Natural killer cell (primary cell): ENCODE measurements around the gene ARPP21. TPM values are rescaled to one million over a fixed set of nuclear protein-coding genes. Genes with fewer than 3 reads are reported as not detected.

Source experiments
- ATAC-seq, 3 donors: fragments of 150-1000 bp in 2 of 3; fragments of 200-7000 bp in 1 of 3; cut with Tn5 transposase; 1 replicate in 1 of 3; 2 replicates in 2 of 3; pipeline ENCODE4 v1.10.0; 2021; ENCODE audit warnings: mild to moderate bottlenecking in 2 of 3, moderate library complexity in 2 of 3
- DNase-seq, 2 donors: peaks; one replicate each; pipeline versions ENCODE4 v3.0.0 to v3.0.0-alpha.2; 2013 to 2021; ENCODE audit warnings: mixed read lengths in 1 of 2
- H3K27ac ChIP-seq: one replicate; pipeline ENCODE4 v1.5.1; 2013; ENCODE audit warnings: mild to moderate bottlenecking, low read length
- H3K27me3 ChIP-seq: one replicate; pipeline ENCODE4 v1.6.1; 2013; ENCODE audit warnings: low read length; ENCODE audit not compliant: control insufficient read depth, insufficient read depth
- H3K36me3 ChIP-seq: one replicate; pipeline ENCODE4 v1.6.1; 2013; ENCODE audit warnings: low read length; ENCODE audit not compliant: control insufficient read depth, insufficient read depth
- H3K4me1 ChIP-seq: one replicate; pipeline ENCODE4 v1.6.1; 2013; ENCODE audit warnings: low read length; ENCODE audit not compliant: control insufficient read depth, insufficient read depth
- H3K4me3 ChIP-seq: one replicate; pipeline ENCODE4 v1.5.1; 2013; ENCODE audit warnings: low read length
- H3K9me3 ChIP-seq: one replicate; pipeline ENCODE4 v1.6.1; 2013; ENCODE audit warnings: low read length; ENCODE audit not compliant: control insufficient read depth, insufficient read depth
- H3K27ac Mint-ChIP-seq, 2 donors: one replicate each; pipeline ENCODE4 v1.8.0; 2022; ENCODE audit warnings: mild to moderate bottlenecking in 2 of 2, mixed read lengths in 2 of 2, moderate library complexity in 1 of 2
- H3K27me3 Mint-ChIP-seq, 2 donors: one replicate each; pipeline ENCODE4 v1.8.0; 2022; ENCODE audit warnings: low read depth in 2 of 2, mixed read lengths in 2 of 2
- H3K36me3 Mint-ChIP-seq: one replicate; pipeline ENCODE4 v1.8.0; 2022; ENCODE audit warnings: mixed read lengths
- H3K4me1 Mint-ChIP-seq, 2 donors: one replicate each; pipeline ENCODE4 v1.8.0; 2022; ENCODE audit warnings: mixed read lengths in 2 of 2
- H3K4me3 Mint-ChIP-seq: one replicate; pipeline ENCODE4 v1.8.0; 2022; ENCODE audit warnings: mild to moderate bottlenecking, moderate library complexity, mixed read lengths
- H3K9me3 Mint-ChIP-seq, 2 donors: one replicate each; pipeline ENCODE4 v1.8.0; 2022; ENCODE audit warnings: mixed read lengths in 2 of 2
- CTCF ChIP-seq: fragments of 200-600 bp; IDR thresholded peaks from one replicate; pipeline ENCODE4 v1.8.0; 2022; ENCODE audit warnings: antibody characterized with exemption
- WGBS: methylation state at CpG from one replicate; pipeline ENCODE4 v1.1.7; 2013; ENCODE audit warnings: missing lambda C conversion rate; ENCODE audit not compliant: insufficient coverage; 5-methylcytosine and 5-hydroxymethylcytosine counted together
- intact Hi-C: fragments of 100-400 bp; cut with micrococcal nuclease; formaldehyde crosslinking; loops from one replicate; pipeline ENCODE4 v1.14.2; 2022
- total RNA-seq, 4 donors: library from RNA; stranded (reverse); fragments of 120-200 nt in 1 of 4; gene quantifications; one replicate each; pipeline versions ENCODE4 v1.2.3 to v1.2.4, GENCODE V29; 2013 to 2022

The ARPP21 gene
- not detected for total RNA-seq
- 0.14 TPM for total RNA-seq (2013)

GRCh38 chr3:35639254-35640186 lies at the start of gene ARPP21:
TSS of gene ARPP21 (plus strand) at chr3:35639525. CDS start at chr3:35681752, 42,227 bp downstream.
- Mint-ChIP-seq H3K27ac (no peak within 1 kb of the TSS), H3K9me3 (peaks cover 0 to 2% of the 10 kb centered on the region in 2 donors), H3K4me1 (no peaks in the 10 kb centered on the region), H3K4me3 (no peak within 1 kb of the TSS), H3K36me3 (peaks cover 7% of the 10 kb centered on the region), H3K27me3 (peaks cover 22 to 36% of the 10 kb centered on the region in 2 donors)
- TF ChIP-seq CTCF = no peak
- Histone ChIP-seq H3K27ac (no peak within 1 kb of the TSS), H3K4me3 (peak within 1 kb of the TSS; percentile 24), H3K9me3 (peaks cover 6% of the 10 kb centered on the region), H3K27me3 (peaks cover 7% of the 10 kb centered on the region), H3K4me1 (no peaks in the 10 kb centered on the region), H3K36me3 (no peaks in the 10 kb centered on the region)
- intact Hi-C loops = no loop called here
- DNase-seq = peak in 1 of 2 donors; percentile 3
- WGBS = 2% methylated on average over 83 of the region's 83 CpGs
- peak in 1 of 3 donors; percentile 17 for ATAC-seq

- Mint-ChIP-seq H3K9me3 (peaks cover 8 to 22% of the 10 kb centered on the region in 2 donors), H3K4me1 (no peaks in the 10 kb centered on the region), H3K27me3 (no peaks in the 10 kb centered on the region), H3K36me3 (peaks cover 8% of the 10 kb centered on the region), H3K4me3 (no peak overlapping the region), H3K27ac (no peak overlapping the region)
- no peaks in the 10 kb centered on the region for H3K27me3 ChIP-seq
- DNase-seq (no peak), ATAC-seq (no peak)
- H3K36me3 ChIP-seq = no peaks in the 10 kb centered on the region
- H3K27ac ChIP-seq = no peak overlapping the region
- no peak for TF ChIP-seq CTCF
- H3K9me3 ChIP-seq = no peaks in the 10 kb centered on the region
- no peaks in the 10 kb centered on the region for H3K4me1 ChIP-seq
- intact Hi-C loops = no loop called here
- WGBS = 76% methylated on average over 3 of the region's 5 CpGs
- no peak overlapping the region for H3K4me3 ChIP-seq
Observed at GRCh38 chr3:35592589-35593295, 46.6 kb upstream of the ARPP21 start.

- ATAC-seq = no peak
- TF ChIP-seq CTCF = no peak
- Mint-ChIP-seq H3K36me3 (peaks cover 8% of the 10 kb centered on the region), H3K27me3 (no peaks in the 10 kb centered on the region), H3K27ac (no peak overlapping the region), H3K4me3 (no peak overlapping the region), H3K9me3 (peaks cover 5 to 19% of the 10 kb centered on the region in 2 donors), H3K4me1 (no peaks in the 10 kb centered on the region)
- Histone ChIP-seq H3K4me1 (no peaks in the 10 kb centered on the region), H3K36me3 (no peaks in the 10 kb centered on the region), H3K27ac (no peak overlapping the region), H3K4me3 (no peak overlapping the region), H3K9me3 (no peaks in the 10 kb centered on the region), H3K27me3 (no peaks in the 10 kb centered on the region)
- intact Hi-C loops = no loop called here
- DNase-seq = no peak
Observed at GRCh38 chr3:35594739-35595138, 44.6 kb upstream of the ARPP21 start.
